ENCODE measurements around the gene NBEA. TPM values are rescaled to one million over a fixed set of nuclear protein-coding genes. Genes with fewer than 3 reads are reported as not detected.

NBEA gene
- total RNA-seq, 1 experiment from 2014 or later, result 4.1 TPM

DNA sequence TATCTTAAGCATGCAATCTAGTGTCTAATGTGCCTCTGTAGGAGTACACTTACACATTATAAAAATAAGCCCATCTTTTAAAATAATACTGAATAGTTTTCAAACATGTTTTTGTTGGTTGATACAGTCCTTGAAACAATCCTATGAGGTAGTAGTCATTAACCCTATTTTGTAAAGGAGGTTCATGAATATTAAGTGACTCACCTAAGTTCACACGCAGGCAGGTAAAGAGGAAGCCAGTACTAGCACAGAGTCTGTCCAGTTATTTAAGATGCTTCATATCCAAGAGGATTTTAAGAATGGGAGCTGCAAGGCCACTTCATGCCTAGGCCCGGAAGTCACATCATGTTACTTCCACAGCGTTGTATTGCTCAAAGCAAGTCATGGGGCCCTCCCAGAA, 655.4 kb downstream of the NBEA start:
- BruUV-seq (replicated peaks), result no TSS peak
- ChIA-PET POLR2A (no interaction called here), RAD21 (ENCODE audit: low non-redundant PET in 1 of 2, low total read pairs in 2 of 2, uncharacterized antibody in 2 of 2, unreplicated experiment in 2 of 2) (no interaction called here), CTCF (no interaction called here)
- no peaks in the 10 kb centered on the region for H3K4me1 ChIP-seq (ENCODE audit: control insufficient read depth in 1 of 2, insufficient read depth in 2 of 2, low read length in 2 of 2)
- DNase-seq (ENCODE audit: low read depth, low spot score) (no peak), ATAC-seq (no peak)
- H3K27me3 ChIP-seq (ENCODE audit: insufficient read depth, low read length), result no peaks in the 10 kb centered on the region
- H3K4me2 ChIP-seq (ENCODE audit: low read length), result no peak overlapping the region
- H3K9me3 ChIP-seq (ENCODE audit: control insufficient read depth in 1 of 2, insufficient read depth in 1 of 2, low read depth in 1 of 2, low read length in 2 of 2), result no peaks in the 10 kb centered on the region
- H3K79me2 ChIP-seq (ENCODE audit: insufficient read depth, low read length), result no peaks in the 10 kb centered on the region
- H3K9me2 ChIP-seq (ENCODE audit: insufficient read depth), result no peaks in the 10 kb centered on the region
- H2AFZ ChIP-seq (ENCODE audit: low read depth, low read length, poor library complexity, severe bottlenecking), result no peak overlapping the region
- intact Hi-C loops (cut with micrococcal nuclease), result no loop called here
- no peak for TF ChIP-seq SIN3A (IDR thresholded peaks at IDR 0.05; ENCODE audit: low read depth)
- TF ChIP-seq, protein P1, sequence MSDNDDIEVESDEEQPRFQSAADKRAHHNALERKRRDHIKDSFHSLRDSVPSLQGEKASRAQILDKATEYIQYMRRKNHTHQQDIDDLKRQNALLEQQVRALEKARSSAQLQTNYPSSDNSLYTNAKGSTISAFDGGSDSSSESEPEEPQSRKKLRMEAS (IDR thresholded peaks at IDR 0.05), result no peak
- TF ChIP-seq, protein P2, sequence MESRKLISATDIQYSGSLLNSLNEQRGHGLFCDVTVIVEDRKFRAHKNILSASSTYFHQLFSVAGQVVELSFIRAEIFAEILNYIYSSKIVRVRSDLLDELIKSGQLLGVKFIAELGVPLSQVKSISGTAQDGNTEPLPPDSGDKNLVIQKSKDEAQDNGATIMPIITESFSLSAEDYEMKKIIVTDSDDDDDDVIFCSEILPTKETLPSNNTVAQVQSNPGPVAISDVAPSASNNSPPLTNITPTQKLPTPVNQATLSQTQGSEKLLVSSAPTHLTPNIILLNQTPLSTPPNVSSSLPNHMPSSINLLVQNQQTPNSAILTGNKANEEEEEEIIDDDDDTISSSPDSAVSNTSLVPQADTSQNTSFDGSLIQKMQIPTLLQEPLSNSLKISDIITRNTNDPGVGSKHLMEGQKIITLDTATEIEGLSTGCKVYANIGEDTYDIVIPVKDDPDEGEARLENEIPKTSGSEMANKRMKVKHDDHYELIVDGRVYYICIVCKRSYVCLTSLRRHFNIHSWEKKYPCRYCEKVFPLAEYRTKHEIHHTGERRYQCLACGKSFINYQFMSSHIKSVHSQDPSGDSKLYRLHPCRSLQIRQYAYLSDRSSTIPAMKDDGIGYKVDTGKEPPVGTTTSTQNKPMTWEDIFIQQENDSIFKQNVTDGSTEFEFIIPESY (IDR thresholded peaks at IDR 0.05; ENCODE audit: extremely low read depth, insufficient replicate concordance, low read length), result no peak
- TF ChIP-seq YY1 (IDR thresholded peaks at IDR 0.05; ENCODE audit: extremely low read depth, insufficient replicate concordance, low read depth, low read length), result no peak
- no peak for TF ChIP-seq EZH2phosphoT487 (IDR thresholded peaks at IDR 0.05; ENCODE audit: borderline replicate concordance)
- no peak for TF ChIP-seq SRF (IDR thresholded peaks at IDR 0.05; ENCODE audit: low read depth)
- no peak for TF ChIP-seq FOSL1 (IDR thresholded peaks at IDR 0.05; ENCODE audit: low read depth)
- TF ChIP-seq TCF7L2 (IDR thresholded peaks at IDR 0.05; ENCODE audit: borderline replicate concordance, extremely low read depth, insufficient read depth, insufficient read length), result no peak
- no peak for TF ChIP-seq RAD21 (IDR thresholded peaks at IDR 0.05; ENCODE audit: low read depth)
- TF ChIP-seq CBX3 (IDR thresholded peaks at IDR 0.05; ENCODE audit: low read depth), result no peak
- no peak for TF ChIP-seq POLR2AphosphoS5 (IDR thresholded peaks at IDR 0.05; ENCODE audit: low read depth, low read length)
- TF ChIP-seq, protein P3, sequence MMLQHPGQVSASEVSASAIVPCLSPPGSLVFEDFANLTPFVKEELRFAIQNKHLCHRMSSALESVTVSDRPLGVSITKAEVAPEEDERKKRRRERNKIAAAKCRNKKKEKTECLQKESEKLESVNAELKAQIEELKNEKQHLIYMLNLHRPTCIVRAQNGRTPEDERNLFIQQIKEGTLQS (IDR thresholded peaks at IDR 0.05), result no peak
- TF ChIP-seq, protein P4, sequence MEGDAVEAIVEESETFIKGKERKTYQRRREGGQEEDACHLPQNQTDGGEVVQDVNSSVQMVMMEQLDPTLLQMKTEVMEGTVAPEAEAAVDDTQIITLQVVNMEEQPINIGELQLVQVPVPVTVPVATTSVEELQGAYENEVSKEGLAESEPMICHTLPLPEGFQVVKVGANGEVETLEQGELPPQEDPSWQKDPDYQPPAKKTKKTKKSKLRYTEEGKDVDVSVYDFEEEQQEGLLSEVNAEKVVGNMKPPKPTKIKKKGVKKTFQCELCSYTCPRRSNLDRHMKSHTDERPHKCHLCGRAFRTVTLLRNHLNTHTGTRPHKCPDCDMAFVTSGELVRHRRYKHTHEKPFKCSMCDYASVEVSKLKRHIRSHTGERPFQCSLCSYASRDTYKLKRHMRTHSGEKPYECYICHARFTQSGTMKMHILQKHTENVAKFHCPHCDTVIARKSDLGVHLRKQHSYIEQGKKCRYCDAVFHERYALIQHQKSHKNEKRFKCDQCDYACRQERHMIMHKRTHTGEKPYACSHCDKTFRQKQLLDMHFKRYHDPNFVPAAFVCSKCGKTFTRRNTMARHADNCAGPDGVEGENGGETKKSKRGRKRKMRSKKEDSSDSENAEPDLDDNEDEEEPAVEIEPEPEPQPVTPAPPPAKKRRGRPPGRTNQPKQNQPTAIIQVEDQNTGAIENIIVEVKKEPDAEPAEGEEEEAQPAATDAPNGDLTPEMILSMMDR (IDR thresholded peaks at IDR 0.05 in 2 of 3, conservative IDR thresholded peaks at IDR 0.05 in 1 of 3; ENCODE audit: borderline replicate concordance in 1 of 3, insufficient read depth in 1 of 3, low read depth in 2 of 3, low read length in 2 of 3), result no peak
- TF ChIP-seq POLR2A (IDR thresholded peaks at IDR 0.05; ENCODE audit: borderline replicate concordance, extremely low read depth, insufficient read depth, insufficient read length), result no peak
- TF ChIP-seq EGR1 (IDR thresholded peaks at IDR 0.05; ENCODE audit: low read depth), result no peak
- H3K36me3 ChIP-seq (ENCODE audit: control insufficient read depth in 1 of 2, insufficient read depth in 2 of 2, low read length in 2 of 2), result no peaks in the 10 kb centered on the region
- no peak overlapping the region for H3K4me3 ChIP-seq (replicated peaks in 1 of 2; ENCODE audit: low read depth in 1 of 2, low read length in 2 of 2)
- no peaks in the 10 kb centered on the region for H4K20me1 ChIP-seq (ENCODE audit: insufficient read depth)
- no peak overlapping the region for H3K9ac ChIP-seq (ENCODE audit: low read length)
- no peak overlapping the region for H3K27ac ChIP-seq (ENCODE audit: low read depth, low read length)
